Occipital lobe (tissue), 2 donors: ENCODE data around the gene PRKAG3. TPM values are rescaled to one million over a fixed set of nuclear protein-coding genes. Genes with fewer than 3 reads are reported as not detected.

Source experiments
- DNase-seq: peaks from one replicate; lab custom pipeline; 2025; lab: John Stamatoyannopoulos, UW
- total RNA-seq: library from RNA; depleted of rRNA; stranded (reverse); fragments of >200 nt; gene quantifications from one replicate; pipeline ENCODE4 v1.2.3, GENCODE V29; 2014

Gene PRKAG3
- total RNA-seq, 1 donor from 2014 or later = not detected

DNA sequence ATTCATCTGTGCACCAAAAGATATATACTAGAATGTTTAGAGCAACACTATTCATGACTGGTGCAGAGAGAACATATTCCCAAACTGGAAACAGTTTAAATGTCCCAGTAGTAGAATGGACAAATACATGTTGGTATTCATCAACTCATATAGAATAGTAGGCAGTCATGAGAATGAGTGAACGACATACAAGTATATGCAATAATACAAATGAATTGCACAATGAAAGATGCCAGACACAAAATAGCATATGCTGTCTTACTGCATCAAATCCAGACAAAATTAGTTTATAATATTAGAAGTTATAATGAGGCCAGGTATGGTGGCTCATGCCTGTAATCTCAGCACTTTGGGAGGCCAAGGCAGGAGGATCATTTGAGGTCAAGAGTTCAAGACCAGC is 8.3 kb upstream of the PRKAG3 start:
- no peak for DNase-seq

DNA sequence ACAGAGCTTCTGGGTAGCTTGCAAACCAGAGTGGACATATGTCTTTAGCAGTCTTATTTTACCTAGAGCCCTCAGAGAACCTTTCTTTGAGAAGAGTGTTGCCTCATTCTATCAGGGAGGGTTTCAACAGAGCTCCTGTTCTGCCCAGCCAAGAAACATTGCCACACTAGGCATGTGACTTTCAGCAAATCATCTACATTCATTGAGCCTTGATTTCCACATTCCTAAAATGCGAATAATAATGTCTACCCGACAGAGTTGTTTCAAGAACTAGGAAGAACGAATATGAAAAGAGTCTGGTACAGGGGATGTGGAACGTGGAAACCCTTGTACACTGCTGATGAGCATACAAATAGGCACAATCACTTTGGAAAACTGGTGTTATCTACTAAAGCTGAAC is 7.8 kb upstream of the PRKAG3 start:
- no peak for DNase-seq

DNA sequence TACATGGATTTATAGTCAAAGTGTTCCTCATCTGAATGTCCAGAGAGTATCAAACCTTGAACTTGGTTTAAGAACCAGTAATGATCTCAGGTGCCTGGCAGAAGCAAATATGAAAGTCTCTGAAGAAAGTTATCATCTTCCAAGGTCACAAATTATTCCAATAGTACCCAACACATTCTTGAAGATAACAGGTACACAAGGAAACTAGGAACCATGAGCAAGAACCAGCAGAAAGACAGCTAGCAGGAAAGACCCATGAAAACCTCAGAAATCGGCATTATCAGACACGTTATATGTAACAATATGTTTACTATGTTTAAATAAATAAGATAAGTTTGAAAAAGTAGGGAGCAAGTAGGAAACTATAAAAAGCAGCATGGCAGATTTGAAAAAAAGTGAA is 5.9 kb upstream of the PRKAG3 start:
- DNase-seq = no peak

DNA sequence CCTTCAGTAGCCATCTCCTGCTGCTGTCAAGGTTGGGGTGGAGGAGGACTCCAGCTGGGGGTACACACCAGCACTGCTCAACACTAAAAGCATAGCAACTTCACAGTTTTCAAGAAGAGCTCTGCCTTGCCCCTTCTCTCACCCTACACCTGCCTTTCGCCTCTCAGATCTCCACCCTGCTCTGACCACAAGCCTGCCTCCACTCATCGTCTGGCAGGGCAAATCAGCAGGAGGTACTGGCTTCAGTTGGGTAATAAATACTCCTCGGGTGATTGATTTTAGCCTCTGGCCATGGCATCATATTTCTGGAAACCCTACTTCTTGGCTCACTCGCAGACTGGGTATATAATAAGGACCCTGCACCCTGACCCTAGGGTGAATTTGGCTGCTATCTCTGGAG is 3.1 kb upstream of the PRKAG3 start:
- DNase-seq = no peak

DNA sequence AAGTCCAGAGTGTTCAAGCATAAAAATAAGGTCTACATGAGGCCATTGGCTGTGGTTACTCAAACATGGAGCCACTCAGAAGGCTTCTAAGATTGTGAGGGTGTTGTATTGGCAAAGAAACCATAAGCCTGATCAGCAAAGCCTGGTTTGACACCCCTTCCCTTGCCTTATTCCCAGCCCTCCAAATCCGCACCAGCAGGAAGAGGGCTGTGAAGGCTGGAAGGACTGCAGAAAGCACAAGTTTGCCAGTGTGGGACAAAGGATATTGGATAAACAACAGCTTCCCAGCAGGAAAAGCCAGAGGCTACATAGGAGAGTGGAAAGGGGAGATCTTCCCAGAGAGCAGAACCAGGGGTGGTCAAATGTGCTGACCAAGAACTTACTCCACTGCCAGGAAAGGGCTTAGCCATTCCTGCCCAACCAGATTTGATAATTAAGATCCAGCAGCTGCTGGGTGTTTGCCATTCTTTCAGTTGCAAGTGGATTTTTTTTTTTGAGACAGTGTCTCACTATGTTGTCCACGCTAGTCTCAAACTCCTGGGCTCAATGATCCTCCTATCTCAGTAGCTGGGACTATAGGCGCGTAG is 1.5 kb upstream of the PRKAG3 start:
- DNase-seq = no peak

DNA sequence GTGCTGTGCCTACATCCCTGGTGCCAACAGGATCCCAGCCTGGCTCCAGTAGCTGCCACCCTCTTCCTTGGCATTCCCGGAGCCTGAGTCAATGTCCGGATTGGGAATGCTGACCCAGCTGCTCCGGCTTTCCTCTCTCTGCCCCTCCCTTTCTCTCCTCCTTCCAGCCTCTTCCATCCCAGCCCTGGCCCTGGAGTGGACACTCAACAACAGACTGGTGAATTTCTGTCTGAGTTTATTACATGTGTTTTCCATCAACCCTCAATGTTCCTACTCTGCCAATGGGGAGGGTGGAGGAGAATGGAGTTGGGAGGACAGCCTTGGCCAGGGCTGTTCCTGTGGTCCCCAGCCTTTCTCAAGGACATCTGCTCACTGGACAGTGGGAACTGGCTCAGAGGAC is 917 bp upstream of the PRKAG3 start:
- no peak for DNase-seq

DNA sequence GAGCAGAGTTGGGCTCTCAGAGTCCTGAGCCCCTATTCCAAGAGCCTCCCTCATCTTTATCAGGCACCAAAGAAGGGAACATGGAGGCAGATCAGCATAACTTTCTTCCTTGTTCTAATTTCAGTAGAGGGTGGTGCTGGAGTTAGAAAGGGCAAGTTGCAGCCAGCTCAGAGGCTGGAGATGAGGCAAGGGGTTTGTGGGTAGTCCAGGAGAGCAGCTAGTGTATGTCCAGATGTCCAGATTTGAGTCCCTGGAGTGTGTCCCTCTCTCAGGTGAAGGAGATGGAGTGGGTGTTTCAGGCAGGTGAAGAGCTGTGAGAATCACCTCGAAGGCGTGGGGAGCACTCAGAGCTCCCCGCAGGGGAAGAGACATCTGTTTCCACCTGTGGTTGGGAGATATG is 478 bp upstream of the PRKAG3 start:
- no peak for DNase-seq

DNA sequence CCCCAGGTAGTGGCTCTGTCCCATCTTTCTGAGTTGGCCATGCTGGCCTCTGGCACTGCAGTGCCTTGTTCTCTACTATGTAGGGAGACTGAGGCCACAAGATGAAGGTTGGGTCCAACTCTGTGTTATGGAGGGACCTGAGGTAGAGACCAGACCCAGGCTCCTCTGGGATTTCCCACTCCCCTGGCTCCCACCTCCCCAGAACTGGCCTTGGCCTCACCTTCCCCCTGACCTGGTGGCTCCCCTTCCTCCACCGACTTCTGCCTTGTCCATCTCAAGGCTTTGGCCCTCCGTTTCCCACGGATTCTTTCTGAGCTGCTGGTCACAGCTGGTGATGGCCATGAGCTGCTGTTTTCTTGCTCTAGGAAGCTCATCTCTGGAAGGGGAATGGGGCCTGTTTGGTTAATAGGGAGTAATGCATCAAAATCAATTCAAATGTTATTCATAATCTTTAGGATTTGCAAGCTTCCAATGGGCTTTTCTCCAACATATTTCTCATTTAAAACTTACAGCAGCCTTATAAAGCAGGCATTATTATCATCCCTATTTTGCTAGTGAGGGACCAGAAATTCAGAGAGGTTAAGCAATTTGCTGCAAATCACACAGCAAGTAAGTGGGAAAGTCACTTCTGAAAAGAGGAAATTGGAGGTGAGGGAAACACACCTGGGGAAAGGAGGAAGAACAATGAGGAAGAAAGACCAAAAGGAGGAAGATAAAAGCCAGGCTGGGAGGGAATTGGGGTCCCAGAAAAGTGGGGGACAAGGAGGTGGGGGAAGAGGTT is 887 bp downstream of the PRKAG3 start:
- no peak for DNase-seq

DNA sequence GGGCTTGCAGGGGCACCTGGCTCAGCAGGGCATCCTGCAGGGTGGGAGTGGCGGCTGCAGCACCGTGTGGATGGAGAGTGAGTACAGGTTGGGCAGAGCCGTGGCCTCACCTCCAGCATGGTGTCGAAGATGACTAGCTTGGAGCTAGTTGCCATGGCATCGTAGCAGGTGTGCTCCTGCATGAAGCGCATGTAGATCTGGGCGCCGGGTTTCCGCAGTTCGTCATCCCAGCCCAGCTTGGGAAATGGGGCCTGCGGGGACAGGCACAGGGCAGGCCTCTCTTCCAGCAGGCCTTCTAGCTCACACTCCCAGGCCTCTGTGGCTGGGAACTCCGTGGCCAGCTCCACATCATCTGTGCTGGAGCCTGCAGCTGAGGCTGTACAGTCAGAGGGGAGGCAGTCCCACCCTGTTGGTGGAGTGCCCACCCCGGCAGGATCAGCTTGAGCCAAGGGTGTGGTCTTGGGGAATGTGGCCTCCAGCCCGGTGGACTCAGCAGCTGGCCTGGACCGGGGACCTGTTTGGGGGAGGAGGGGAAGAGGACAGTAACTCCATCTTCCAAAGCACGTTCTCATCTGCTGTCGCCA is 1.6 kb downstream of the PRKAG3 start:
- no peak for DNase-seq

DNA sequence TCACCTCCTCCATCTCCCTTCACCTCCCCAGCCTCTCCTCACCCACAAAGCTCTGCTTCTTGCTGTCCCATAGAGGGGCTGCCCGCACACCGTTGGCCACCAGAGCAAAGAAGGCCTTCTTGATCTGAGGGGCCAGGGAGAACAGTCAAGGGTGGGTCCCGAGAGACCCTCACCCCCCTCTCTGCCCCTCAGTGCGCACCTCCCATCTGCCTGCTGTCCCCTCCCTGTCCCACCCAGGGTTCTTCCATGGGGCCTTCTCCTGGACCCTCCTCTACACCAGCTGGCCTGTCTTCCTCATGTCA is 3.2 kb downstream of the PRKAG3 start:
- no peak for DNase-seq

GRCh38 chr2:218827701-218828476 is 3.7 kb downstream of the PRKAG3 start:
- DNase-seq = no peak

- no peak for DNase-seq
Measured at GRCh38 chr2:218826791-218827190, 4.8 kb downstream of the PRKAG3 start.

DNA sequence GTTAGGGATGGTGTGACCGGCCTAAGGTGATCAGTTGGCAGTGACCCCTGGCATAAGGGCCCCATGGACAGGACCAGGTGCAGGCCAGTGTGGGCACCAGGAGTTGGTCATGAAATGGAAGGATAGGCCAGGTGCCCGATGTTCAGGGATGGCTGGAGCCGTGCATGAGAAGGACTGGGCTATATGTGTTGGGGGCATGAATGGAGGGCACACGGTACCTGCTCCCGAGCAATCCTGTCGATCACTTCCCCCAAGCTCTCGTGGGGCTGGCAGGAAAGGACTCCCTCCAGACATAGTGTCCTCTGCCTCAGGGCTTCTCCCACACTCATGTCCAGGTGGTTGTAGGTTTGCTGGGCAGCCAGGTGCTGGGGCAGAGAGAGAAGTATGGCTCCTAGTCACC is 7.6 kb downstream of the PRKAG3 start:
- DNase-seq = no peak

- no peak for DNase-seq
Measured at GRCh38 chr2:218823196-218823855, 8.3 kb downstream of the PRKAG3 start.

DNA sequence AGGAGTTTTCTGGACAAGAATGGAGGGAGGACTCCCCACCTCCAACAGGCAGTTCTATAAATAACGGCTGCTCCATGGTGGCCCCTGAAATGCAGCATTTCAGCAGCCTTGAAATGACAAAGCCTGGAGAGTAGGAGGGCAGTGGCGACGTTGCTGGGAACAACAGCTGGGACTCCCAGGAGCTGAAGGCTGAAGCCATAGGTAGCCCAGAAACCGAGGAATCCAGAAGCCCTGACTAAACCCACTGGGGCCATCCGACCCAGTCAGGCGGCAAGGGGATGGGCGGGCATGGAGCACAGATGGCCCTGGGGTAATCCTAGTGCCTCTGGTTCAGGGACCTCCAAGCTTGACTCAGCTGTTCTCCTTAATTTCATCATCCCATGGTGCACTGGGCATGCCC is 9.0 kb downstream of the PRKAG3 start:
- no peak for DNase-seq

DNA sequence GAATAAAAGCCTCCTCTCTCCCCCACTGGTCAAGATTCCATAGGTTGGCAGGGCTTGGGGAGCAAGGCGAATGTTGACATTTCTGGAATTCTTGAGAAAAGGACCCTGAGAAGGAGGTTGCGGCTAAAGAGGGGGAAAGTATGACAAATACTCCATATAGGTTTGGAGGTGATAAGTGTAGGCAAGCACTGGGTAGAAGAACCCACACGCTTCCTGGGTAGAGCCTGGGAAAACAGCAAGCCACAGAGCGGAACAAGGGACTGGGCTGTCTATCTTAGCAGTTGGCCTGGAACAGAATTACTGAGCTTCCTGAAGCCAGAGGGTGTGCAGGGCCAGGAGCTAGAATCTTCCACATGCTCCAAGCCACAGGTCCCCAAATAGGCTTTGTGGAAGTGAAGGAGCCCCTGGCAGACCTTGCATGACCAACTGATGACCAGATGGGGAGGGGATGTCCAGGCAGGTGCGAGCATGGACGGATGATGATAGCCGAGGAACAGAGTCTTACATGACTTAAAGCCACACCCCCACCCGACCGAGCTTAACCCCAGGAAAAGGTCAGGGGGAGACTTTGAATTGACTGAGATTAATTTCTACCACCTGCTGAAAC is 9.9 kb downstream of the PRKAG3 start:
- no peak for DNase-seq

- no peak for DNase-seq
Measured at GRCh38 chr2:218820746-218821369, 10.7 kb downstream of the PRKAG3 start.

GRCh38 chr2:218819093-218819492 is 12.5 kb downstream of the PRKAG3 start:
- DNase-seq = no peak

DNA sequence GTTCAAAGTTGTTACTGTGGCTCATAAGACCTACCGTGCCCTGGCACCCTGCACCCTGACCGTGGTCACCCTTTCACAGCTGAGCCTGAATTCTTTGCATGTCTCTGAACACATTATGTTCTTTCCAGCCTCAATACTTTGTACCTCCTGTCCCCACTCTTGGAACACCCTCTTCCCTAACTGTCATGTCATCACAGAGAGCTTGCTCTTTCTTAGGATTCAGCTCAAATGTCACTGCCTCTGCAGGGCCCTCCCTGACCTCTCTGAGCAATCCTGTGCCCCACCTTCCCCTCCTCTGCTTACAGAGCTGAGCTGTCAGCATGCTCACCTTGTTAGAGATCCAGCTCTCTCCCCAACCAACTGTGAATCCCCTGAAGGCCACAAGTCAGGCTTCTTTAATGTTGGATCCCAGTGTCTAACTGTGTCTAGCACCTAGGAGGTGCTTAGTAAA is 15.0 kb downstream of the PRKAG3 start:
- no peak for DNase-seq

DNA sequence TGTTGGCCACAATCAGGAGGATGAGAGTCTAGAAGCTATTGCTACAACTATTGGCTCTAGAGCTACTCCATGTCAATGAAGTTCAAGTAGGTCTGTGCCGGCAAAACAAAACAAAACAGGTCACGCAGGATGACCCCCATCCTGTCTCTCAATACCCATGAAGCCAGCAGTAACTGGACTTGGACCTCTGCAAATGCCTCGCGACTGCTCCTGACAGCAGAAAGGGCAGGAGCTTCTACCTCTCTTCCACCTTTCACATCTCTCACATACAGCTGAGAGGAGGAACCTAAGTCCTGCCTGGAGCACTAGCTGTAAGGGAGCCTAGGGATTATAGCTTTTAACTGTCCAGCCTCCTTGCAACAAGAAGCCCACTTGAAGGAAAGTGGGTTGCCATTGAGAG is 16.0 kb downstream of the PRKAG3 start:
- DNase-seq = no peak

- no peak for DNase-seq
Measured at GRCh38 chr2:218815244-218815637, 16.4 kb downstream of the PRKAG3 start.
